ENCODE data around the gene TNNI3K.

TNNI3K gene

GRCh38 chr1:74502858-74503257, 267.7 kb downstream of the TNNI3K start:
- DNase-seq (ENCODE audit: low read depth, low spot score): no peak

- DNase-seq (ENCODE audit: low read depth, low spot score): no peak
Observed at GRCh38 chr1:74504125-74504932, 269.1 kb downstream of the TNNI3K start.

GRCh38 chr1:74504933-74505512, 269.8 kb downstream of the TNNI3K start:
- no peak for DNase-seq (ENCODE audit: low read depth, low spot score)

GRCh38 chr1:74505928-74506710, 270.9 kb downstream of the TNNI3K start:
- DNase-seq (ENCODE audit: low read depth, low spot score): no peak

GRCh38 chr1:74508449-74508848, 273.3 kb downstream of the TNNI3K start:
- DNase-seq (ENCODE audit: low read depth, low spot score): no peak

GRCh38 chr1:74512170-74512915, 277.2 kb downstream of the TNNI3K start, which contains the start of gene LRRC53:
LRRC53 (minus strand) TSS chr1:74512611; CDS start chr1:74483349, 29,262 bp downstream.
- DNase-seq (ENCODE audit: low read depth, low spot score): no peak

- no peak for DNase-seq (ENCODE audit: low read depth, low spot score)
Observed at GRCh38 chr1:74513411-74514300, 278.5 kb downstream of the TNNI3K start.

GRCh38 chr1:74517599-74518051, 282.4 kb downstream of the TNNI3K start:
- DNase-seq (ENCODE audit: low read depth, low spot score): no peak

- DNase-seq (ENCODE audit: low read depth, low spot score): no peak
Observed at GRCh38 chr1:74522148-74522547, 287.0 kb downstream of the TNNI3K start.

- no peak for DNase-seq (ENCODE audit: low read depth, low spot score)
Observed at GRCh38 chr1:74523873-74524480, 288.8 kb downstream of the TNNI3K start.

- DNase-seq (ENCODE audit: low read depth, low spot score): no peak
Observed at GRCh38 chr1:74526708-74527107, 291.5 kb downstream of the TNNI3K start.

- DNase-seq (ENCODE audit: low read depth, low spot score): no peak
Observed at GRCh38 chr1:74528123-74528522, 292.9 kb downstream of the TNNI3K start.

- no peak for DNase-seq (ENCODE audit: low read depth, low spot score)
Observed at GRCh38 chr1:74530892-74531291, 295.7 kb downstream of the TNNI3K start.

- no peak for DNase-seq (ENCODE audit: low read depth, low spot score)
Observed at GRCh38 chr1:74531796-74532195, 296.6 kb downstream of the TNNI3K start.

- DNase-seq (ENCODE audit: low read depth, low spot score): no peak
Observed at GRCh38 chr1:74534241-74534640, 299.1 kb downstream of the TNNI3K start.

- DNase-seq (ENCODE audit: low read depth, low spot score): no peak
Observed at GRCh38 chr1:74545821-74546220, 310.6 kb downstream of the TNNI3K start.

- no peak for DNase-seq (ENCODE audit: low read depth, low spot score)
Observed at GRCh38 chr1:74548961-74549750, 314.0 kb downstream of the TNNI3K start.

- no peak for DNase-seq (ENCODE audit: low read depth, low spot score)
Observed at GRCh38 chr1:74549932-74550331, 314.7 kb downstream of the TNNI3K start.

- no peak for DNase-seq (ENCODE audit: low read depth, low spot score)
Observed at GRCh38 chr1:74570797-74571492, 335.8 kb downstream of the TNNI3K start.
